GM12878 (cell line): Measurements from ENCODE around the gene SNURF. TPM values are rescaled to one million over a fixed set of nuclear protein-coding genes. Genes with fewer than 3 reads are reported as not detected.

Experiments
- ATAC-seq: fragments of 200-7000 bp; cut with Tn5 transposase; 3 replicates; pipeline ENCODE4 v1.9.1; 2020; ENCODE audit warnings: mild to moderate bottlenecking, moderate library complexity
- BruUV-seq: library from RNA; stranded (reverse); fragments of 400-500 nt; replicated peaks from 2 replicates; lab custom pipeline; 2021; lab: Mats Ljungman, UMichigan
- CTCF ChIA-PET: fragments of 300-600 bp; sonication (Branson Sonifier 250); formaldehyde crosslinking; extraction: SDS; loops from one replicate; lab custom pipeline; 2021; ENCODE audit warnings: inconsistent platforms; lab: Yijun Ruan, JAX
- POLR2A ChIA-PET: fragments of 350-600 bp; formaldehyde crosslinking; extraction: SDS; loops from one replicate; lab custom pipeline; 2021; ENCODE audit warnings: inconsistent platforms; lab: Charles Lee
- RAD21 ChIA-PET: fragments of 300-600 bp; sonication (Branson Sonifier 250); formaldehyde crosslinking; loops from one replicate; lab custom pipeline; 2023; ENCODE audit warnings: antibody characterized with exemption; ENCODE audit not compliant: unreplicated experiment; lab: Charles Lee
- SMC1A ChIA-PET: fragments of 300-600 bp; sonication (Branson Sonifier 250); formaldehyde crosslinking; loops from one replicate; lab custom pipeline; 2023; ENCODE audit not compliant: unreplicated experiment, uncharacterized antibody; lab: Charles Lee
- DNase-seq: peaks from one replicate; pipeline ENCODE4 v3.0.0-alpha.2; 2011; ENCODE audit warnings: low read depth, low spot score
- FAIRE-seq: peaks from 3 replicates; lab custom pipeline; 2011; peaks lifted over from hg19 to GRCh38; lab: Jason Lieb, UNC
- H2AFZ ChIP-seq: 2 replicates; pipeline ENCODE4 v1.6.0; 2011; ENCODE audit warnings: low read depth, low read length, control low read depth; ENCODE audit not compliant: control insufficient read depth
- H3K27ac ChIP-seq: 2 replicates; pipeline ENCODE4 v1.5.1; 2011; ENCODE audit warnings: control low read depth; ENCODE audit not compliant: control insufficient read depth, insufficient read depth
- H3K27me3 ChIP-seq, 2 experiments: replicated peaks in 1 of 2; 2 replicates each; pipeline versions ENCODE4 v1.6.0 to v1.6.1; 2011; ENCODE audit warnings: low read length in 1 of 2; ENCODE audit not compliant: control insufficient read depth in 2 of 2, insufficient read depth in 2 of 2
- H3K36me3 ChIP-seq, 2 experiments: 2 replicates each; pipeline ENCODE4 v1.5.1; 2011; ENCODE audit warnings: low read length in 1 of 2; ENCODE audit not compliant: control insufficient read depth in 2 of 2, insufficient read depth in 2 of 2
- H3K4me1 ChIP-seq: 2 replicates; pipeline ENCODE4 v1.6.1; 2011; ENCODE audit warnings: mild to moderate bottlenecking, low read length, moderate library complexity, mixed read lengths; ENCODE audit not compliant: control insufficient read depth, insufficient read depth
- H3K4me2 ChIP-seq: 2 replicates; pipeline ENCODE4 v1.6.0; 2011; ENCODE audit warnings: control low read depth; ENCODE audit not compliant: control insufficient read depth, insufficient read depth
- H3K4me3 ChIP-seq: fragments of 200-600 bp; sonication (generic); 2 replicates; pipeline ENCODE4 v1.5.1; 2016
- H3K79me2 ChIP-seq: 2 replicates; pipeline ENCODE4 v1.6.0; 2011; ENCODE audit warnings: low read length; ENCODE audit not compliant: control insufficient read depth, insufficient read depth
- H3K9ac ChIP-seq: 2 replicates; pipeline ENCODE4 v1.8.0; 2011; ENCODE audit warnings: low read length, control low read depth, mixed read lengths; ENCODE audit not compliant: control insufficient read depth, insufficient read depth
- H3K9me3 ChIP-seq: replicated peaks from 3 replicates; pipeline ENCODE4 v1.5.1; 2011; ENCODE audit warnings: mild to moderate bottlenecking, low read length; ENCODE audit not compliant: control insufficient read depth, insufficient read depth
- H4K20me1 ChIP-seq: 2 replicates; pipeline ENCODE4 v1.6.0; 2011; ENCODE audit not compliant: control insufficient read depth, insufficient read depth
- BACH1 ChIP-seq: fragments of 450-650 bp; IDR thresholded peaks from 2 replicates; pipeline ENCODE4 v1.6.1; 2017; ENCODE audit warnings: mild to moderate bottlenecking, borderline replicate concordance
- BCL11A ChIP-seq: IDR thresholded peaks from 2 replicates; pipeline ENCODE4 v1.6.1; 2011; ENCODE audit warnings: low read depth, low read length
- CREM ChIP-seq: IDR thresholded peaks from 2 replicates; pipeline ENCODE4 v1.6.1; 2014; ENCODE audit warnings: antibody characterized with exemption, low read depth
- NBN ChIP-seq: fragments of 450-650 bp; IDR thresholded peaks from 2 replicates; pipeline ENCODE4 v1.6.1; 2016
- NFIC ChIP-seq: IDR thresholded peaks from 2 replicates; pipeline ENCODE4 v1.6.1; 2012; ENCODE audit warnings: low read depth, mild to moderate bottlenecking, inconsistent platforms, low read length, moderate library complexity
- NRF1 ChIP-seq: conservative IDR thresholded peaks from 2 replicates; pipeline ENCODE4 v1.6.1; 2011; ENCODE audit warnings: mild to moderate bottlenecking, low read depth, low read length, improper control_type of control experiment
- SRF ChIP-seq, 2 experiments: IDR thresholded peaks; 2 replicates each; pipeline ENCODE4 v1.6.1; 2011; ENCODE audit warnings: low read depth in 2 of 2, low read length in 2 of 2, mild to moderate bottlenecking in 1 of 2, moderate library complexity in 1 of 2
- ZBED1 ChIP-seq: IDR thresholded peaks from 2 replicates; pipeline ENCODE4 v1.6.1; 2016; ENCODE audit warnings: borderline replicate concordance
- ZNF24 ChIP-seq: fragments of 450-650 bp; IDR thresholded peaks from 2 replicates; pipeline ENCODE4 v1.6.1; 2017; ENCODE audit warnings: antibody characterized with exemption, mild to moderate bottlenecking
- WGBS: methylation state at CpG from one replicate; pipeline ENCODE4 v1.1.6; 2016; ENCODE audit warnings: low lambda C conversion rate; ENCODE audit not compliant: insufficient replicate concordance, insufficient coverage; ENCODE audit errors: missing lambda C conversion rate; 5-methylcytosine and 5-hydroxymethylcytosine counted together
- in situ Hi-C: fragments of 300-500 bp; cut with MboI; formaldehyde crosslinking; loops from 9 replicates; pipeline ENCODE4 v1.14.3; 2018; ENCODE audit warnings: mixed read lengths
- intact Hi-C: fragments of 100-400 bp; cut with micrococcal nuclease; formaldehyde crosslinking; loops from one replicate; pipeline ENCODE4 v1.14.2; 2022; ENCODE audit not compliant: unreplicated experiment
- polyA plus RNA-seq, 11 experiments: library from polyadenylated mRNA; depleted of rRNA in 4 of 11; unstranded in 6 of 11; stranded (reverse) in 5 of 11; fragments of >200 nt; fragmentation: Nextera tagmentation in 4 of 11; fragmentation: Illumina TruSeq in 1 of 11; extraction: Ambion mirVana in 4 of 11; extraction: Trizol in 1 of 11; gene quantifications; 1 replicate in 1 of 11; 2 replicates in 10 of 11; pipeline versions ENCODE4 v1.2.1 to v1.2.3, GENCODE V29; 2011 to 2016; ENCODE audit warnings: inconsistent platforms in 2 of 11, missing spikeins in 2 of 11, low read depth in 1 of 11
- total RNA-seq, 4 experiments: library from RNA; depleted of rRNA in 3 of 4; stranded (reverse); fragments of >200 nt in 3 of 4; fragmentation: Illumina TruSeq in 1 of 4; extraction: Trizol in 1 of 4; gene quantifications; 2 replicates each; pipeline versions ENCODE4 v1.2.1 to v1.2.3, GENCODE V29; 2013 to 2021
- TF ChIP-seq, protein P1 (sequence below): IDR thresholded peaks from 2 replicates; pipeline ENCODE4 v1.6.1; 2011; ENCODE audit warnings: borderline replicate concordance, low read depth, mild to moderate bottlenecking, moderate library complexity, mixed read lengths, low read length; ENCODE audit not compliant: insufficient read depth; ENCODE audit errors: extremely low read length
- TF ChIP-seq, protein P2 (sequence below): IDR thresholded peaks from 2 replicates; pipeline ENCODE4 v1.6.1; 2011; ENCODE audit warnings: low read depth, mild to moderate bottlenecking, low read length, moderate library complexity, borderline replicate concordance; ENCODE audit errors: extremely low read depth
- TF ChIP-seq, protein P3 (sequence below): fragments of 450-650 bp; conservative IDR thresholded peaks from 2 replicates; pipeline ENCODE4 v1.6.1; 2017; ENCODE audit warnings: mild to moderate bottlenecking, moderate library complexity
- TF ChIP-seq, protein P4 (sequence below): IDR thresholded peaks from 2 replicates; pipeline ENCODE4 v1.6.1; 2011; ENCODE audit warnings: mild to moderate bottlenecking, low read depth, low read length, moderate library complexity; ENCODE audit not compliant: insufficient replicate concordance
- TF ChIP-seq, protein P5 (sequence below): IDR thresholded peaks from 2 replicates; pipeline ENCODE4 v1.6.1; 2012; ENCODE audit warnings: low read depth, low read length, improper control_type of control experiment

The SNURF gene
- total and polyA plus RNA-seq, 10 of the 15 experiments (the other 5 are each of a cell fraction or from before 2014, with no cell fraction given), result 2.6 to 25.4 (median 8.9) TPM

DNA sequence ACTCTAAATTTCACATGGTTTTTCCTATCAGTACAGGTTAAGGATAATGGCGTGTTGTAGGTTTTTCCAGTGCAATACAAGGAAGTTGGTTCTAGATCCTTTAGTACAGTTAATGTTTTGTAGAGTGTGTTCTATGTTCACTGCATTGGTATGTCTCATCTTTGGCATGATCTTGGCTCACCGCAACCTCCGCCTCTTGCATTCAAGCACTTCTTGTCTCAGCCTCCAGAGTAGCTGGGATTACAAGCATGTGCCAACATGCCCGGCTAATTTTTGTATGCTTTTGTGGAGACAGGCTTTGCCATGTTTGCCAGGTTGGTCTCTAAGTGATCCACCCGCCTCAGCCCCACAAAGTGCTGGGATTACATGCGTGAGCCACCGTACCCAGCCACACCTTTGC, 30.4 kb downstream of the SNURF start:
- ATAC-seq (no peak), DNase-seq (no peak), FAIRE-seq (no peak)
- no peak overlapping the region for H3K27ac ChIP-seq
- H3K79me2 ChIP-seq, result no peaks in the 10 kb centered on the region
- no peaks in the 10 kb centered on the region for H3K27me3 ChIP-seq
- in situ Hi-C loops, result no loop called here
- H3K9me3 ChIP-seq, result no peaks in the 10 kb centered on the region; the same call in 2 of the 3 replicates
- TF ChIP-seq NBN (no peak), BCL11A (no peak), ZBED1 (no peak), NRF1 (no peak), NFIC (no peak), CREM (no peak), ZNF24 (no peak), SRF (IDR thresholded peaks at IDR 0.05; ENCODE audit: low read depth in 2 of 2, low read length in 2 of 2) (no peak), BACH1 (no peak)
- TF ChIP-seq, protein P1, sequence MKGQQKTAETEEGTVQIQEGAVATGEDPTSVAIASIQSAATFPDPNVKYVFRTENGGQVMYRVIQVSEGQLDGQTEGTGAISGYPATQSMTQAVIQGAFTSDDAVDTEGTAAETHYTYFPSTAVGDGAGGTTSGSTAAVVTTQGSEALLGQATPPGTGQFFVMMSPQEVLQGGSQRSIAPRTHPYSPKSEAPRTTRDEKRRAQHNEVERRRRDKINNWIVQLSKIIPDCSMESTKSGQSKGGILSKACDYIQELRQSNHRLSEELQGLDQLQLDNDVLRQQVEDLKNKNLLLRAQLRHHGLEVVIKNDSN, result no peak
- TF ChIP-seq, protein P2, sequence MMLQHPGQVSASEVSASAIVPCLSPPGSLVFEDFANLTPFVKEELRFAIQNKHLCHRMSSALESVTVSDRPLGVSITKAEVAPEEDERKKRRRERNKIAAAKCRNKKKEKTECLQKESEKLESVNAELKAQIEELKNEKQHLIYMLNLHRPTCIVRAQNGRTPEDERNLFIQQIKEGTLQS, result no peak
- TF ChIP-seq, protein P3, sequence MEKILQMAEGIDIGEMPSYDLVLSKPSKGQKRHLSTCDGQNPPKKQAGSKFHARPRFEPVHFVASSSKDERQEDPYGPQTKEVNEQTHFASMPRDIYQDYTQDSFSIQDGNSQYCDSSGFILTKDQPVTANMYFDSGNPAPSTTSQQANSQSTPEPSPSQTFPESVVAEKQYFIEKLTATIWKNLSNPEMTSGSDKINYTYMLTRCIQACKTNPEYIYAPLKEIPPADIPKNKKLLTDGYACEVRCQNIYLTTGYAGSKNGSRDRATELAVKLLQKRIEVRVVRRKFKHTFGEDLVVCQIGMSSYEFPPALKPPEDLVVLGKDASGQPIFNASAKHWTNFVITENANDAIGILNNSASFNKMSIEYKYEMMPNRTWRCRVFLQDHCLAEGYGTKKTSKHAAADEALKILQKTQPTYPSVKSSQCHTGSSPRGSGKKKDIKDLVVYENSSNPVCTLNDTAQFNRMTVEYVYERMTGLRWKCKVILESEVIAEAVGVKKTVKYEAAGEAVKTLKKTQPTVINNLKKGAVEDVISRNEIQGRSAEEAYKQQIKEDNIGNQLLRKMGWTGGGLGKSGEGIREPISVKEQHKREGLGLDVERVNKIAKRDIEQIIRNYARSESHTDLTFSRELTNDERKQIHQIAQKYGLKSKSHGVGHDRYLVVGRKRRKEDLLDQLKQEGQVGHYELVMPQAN, result no peak
- TF ChIP-seq, protein P4, sequence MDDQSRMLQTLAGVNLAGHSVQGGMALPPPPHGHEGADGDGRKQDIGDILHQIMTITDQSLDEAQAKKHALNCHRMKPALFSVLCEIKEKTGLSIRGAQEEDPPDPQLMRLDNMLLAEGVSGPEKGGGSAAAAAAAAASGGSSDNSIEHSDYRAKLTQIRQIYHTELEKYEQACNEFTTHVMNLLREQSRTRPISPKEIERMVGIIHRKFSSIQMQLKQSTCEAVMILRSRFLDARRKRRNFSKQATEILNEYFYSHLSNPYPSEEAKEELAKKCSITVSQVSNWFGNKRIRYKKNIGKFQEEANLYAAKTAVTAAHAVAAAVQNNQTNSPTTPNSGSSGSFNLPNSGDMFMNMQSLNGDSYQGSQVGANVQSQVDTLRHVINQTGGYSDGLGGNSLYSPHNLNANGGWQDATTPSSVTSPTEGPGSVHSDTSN, result no peak
- TF ChIP-seq, protein P5, sequence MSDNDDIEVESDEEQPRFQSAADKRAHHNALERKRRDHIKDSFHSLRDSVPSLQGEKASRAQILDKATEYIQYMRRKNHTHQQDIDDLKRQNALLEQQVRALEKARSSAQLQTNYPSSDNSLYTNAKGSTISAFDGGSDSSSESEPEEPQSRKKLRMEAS, result no peak
- TF ChIP-seq, all 136 proteins: peak for 0
- Histone ChIP-seq H3K4me2 (no peak overlapping the region), H4K20me1 (no peaks in the 10 kb centered on the region), H3K4me3 (no peak overlapping the region), H3K36me3 (no peaks in the 10 kb centered on the region; a peak in 2 of 4 replicates), H3K9ac (no peak overlapping the region), H3K4me1 (no peaks in the 10 kb centered on the region), H2AFZ (no peak overlapping the region)
- ChIA-PET SMC1A (no interaction called here), POLR2A (no interaction called here), CTCF (no interaction called here), RAD21 (no interaction called here)
- BruUV-seq, result no TSS peak
- intact Hi-C loops, result no loop called here
- WGBS, result 83% methylated on average over 7 of the region's 7 CpGs
